ENCODE data around the gene HIP1R. TPM values are rescaled to one million over a fixed set of nuclear protein-coding genes. Genes with fewer than 3 reads are reported as not detected.

Gene HIP1R
- total and polyA plus RNA-seq, 5 donors: 25.0 to 48.7 (median 34.9) TPM

GRCh38 chr12:122856999-122857671, 21.9 kb downstream of the HIP1R start:
- H3K4me1 ChIP-seq (ENCODE audit: control insufficient read depth, insufficient read depth, low read length): peaks cover 8% of the 10 kb centered on the region
- DNase-seq: no peak
- 85% methylated on average over 24 of the region's 24 CpGs for WGBS
- no peak for ATAC-seq
- intact Hi-C loops (cut with DNase I): no loop called here
- H3K9me3 ChIP-seq (ENCODE audit: control insufficient read depth, low read length): no peaks in the 10 kb centered on the region
- H3K4me3 ChIP-seq (ENCODE audit: low read length): no peak overlapping the region
- no peak overlapping the region for H3K27ac ChIP-seq (ENCODE audit: low read length)
- H3K27me3 ChIP-seq (ENCODE audit: control insufficient read depth, insufficient read depth): no peaks in the 10 kb centered on the region

- Histone ChIP-seq H3K4me1 (ENCODE audit: control insufficient read depth, insufficient read depth, low read length) (peaks cover 5% of the 10 kb centered on the region), H3K9me3 (ENCODE audit: control insufficient read depth, low read length) (no peaks in the 10 kb centered on the region), H3K27ac (ENCODE audit: low read length) (no peak overlapping the region), H3K27me3 (ENCODE audit: control insufficient read depth, insufficient read depth) (no peaks in the 10 kb centered on the region), H3K4me3 (ENCODE audit: low read length) (no peak overlapping the region)
- WGBS: 88% methylated on average over 14 of the region's 14 CpGs
- ATAC-seq (no peak), DNase-seq (peak in 2 of 3 donors; percentile 43 to 55)
- intact Hi-C loops (cut with DNase I): loop anchor here in 1 of 4 donors (2.0 kb wide), 1 partner anchor 91 kb away; no protein-coding TSS in a partner anchor
Measured at GRCh38 chr12:122858171-122858570, 22.9 kb downstream of the HIP1R start.

GRCh38 chr12:122858591-122859302, 23.5 kb downstream of the HIP1R start:
- DNase-seq: peak in 2 of 3 donors; percentile 41 to 63
- Histone ChIP-seq H3K9me3 (ENCODE audit: control insufficient read depth, low read length) (no peaks in the 10 kb centered on the region), H3K27ac (ENCODE audit: low read length) (no peak overlapping the region), H3K27me3 (ENCODE audit: control insufficient read depth, insufficient read depth) (no peaks in the 10 kb centered on the region), H3K4me3 (ENCODE audit: low read length) (no peak overlapping the region), H3K4me1 (ENCODE audit: control insufficient read depth, insufficient read depth, low read length) (peaks cover 2% of the 10 kb centered on the region)
- ATAC-seq: no peak
- intact Hi-C loops (cut with DNase I): loop anchor here in 1 of 4 donors (2.0 kb wide), 1 partner anchor 90 kb away; no protein-coding TSS in a partner anchor
- WGBS: 87% methylated on average over 22 of the region's 22 CpGs

GRCh38 chr12:122859303-122860039, 24.2 kb downstream of the HIP1R start:
- peak in 2 of 3 donors; percentile 40 to 62 for DNase-seq
- 80% methylated on average over 26 of the region's 26 CpGs for WGBS
- Histone ChIP-seq H3K4me3 (ENCODE audit: low read length) (no peak overlapping the region), H3K27me3 (ENCODE audit: control insufficient read depth, insufficient read depth) (no peaks in the 10 kb centered on the region), H3K4me1 (ENCODE audit: control insufficient read depth, insufficient read depth, low read length) (no peaks in the 10 kb centered on the region), H3K27ac (ENCODE audit: low read length) (no peak overlapping the region), H3K9me3 (ENCODE audit: control insufficient read depth, low read length) (no peaks in the 10 kb centered on the region)
- intact Hi-C loops (cut with DNase I): loop anchor here (1.0 to 10.0 kb wide), 5 partner anchors 89 to 375 kb away; partner anchors contain the start of genes MPHOSPH9 (in 1 of the 4) and MTRFR (in 1 of the 4)
- peak in 1 of 2 donors; percentile 1 for ATAC-seq

- peak; percentile 65 to 76 for ATAC-seq
- no peaks in the 10 kb centered on the region for H3K4me1 ChIP-seq (ENCODE audit: control insufficient read depth, insufficient read depth, low read length)
- DNase-seq: peak; percentile 88 to 94 (median 94)
Measured at GRCh38 chr12:122860040-122860853, 25.0 kb downstream of the HIP1R start.

GRCh38 chr12:122860854-122861586, 25.8 kb downstream of the HIP1R start:
- 81% methylated on average over 23 of the region's 23 CpGs for WGBS
- peak; percentile 23 to 65 (median 53) for DNase-seq

More at GRCh38 chr12:122860040-122860853, 25.0 kb downstream of the HIP1R start:
- WGBS: 35% methylated on average over 28 of the region's 28 CpGs
- H3K4me3 ChIP-seq (ENCODE audit: low read length): no peak overlapping the region
- H3K27me3 ChIP-seq (ENCODE audit: control insufficient read depth, insufficient read depth): no peaks in the 10 kb centered on the region
- H3K9me3 ChIP-seq (ENCODE audit: control insufficient read depth, low read length): no peaks in the 10 kb centered on the region
- H3K27ac ChIP-seq (ENCODE audit: low read length): no peak overlapping the region
- intact Hi-C loops (cut with DNase I): loop anchor here in 3 of 4 donors (1.0 to 10.0 kb wide), 4 partner anchors 92 to 375 kb away; partner anchors contain the start of genes MPHOSPH9 (in 1 of the 3) and MTRFR (in 1 of the 3)

GRCh38 chr12:122861587-122861970, 26.3 kb downstream of the HIP1R start:
- no peak overlapping the region for H3K27ac ChIP-seq (ENCODE audit: low read length)
- ATAC-seq: no peak
- intact Hi-C loops (cut with DNase I): loop anchor here in 3 of 4 donors (2.0 to 10.0 kb wide), 3 partner anchors 91 to 373 kb away; partner anchors contain the start of genes MPHOSPH9 (in 1 of the 3) and MTRFR (in 1 of the 3)
- no peak overlapping the region for H3K4me3 ChIP-seq (ENCODE audit: low read length)
- H3K4me1 ChIP-seq (ENCODE audit: control insufficient read depth, insufficient read depth, low read length): no peaks in the 10 kb centered on the region
- H3K9me3 ChIP-seq (ENCODE audit: control insufficient read depth, low read length): no peaks in the 10 kb centered on the region
- 68% methylated on average over 5 of the region's 5 CpGs for WGBS
- DNase-seq: peak; percentile 8 to 56 (median 53)
- no peaks in the 10 kb centered on the region for H3K27me3 ChIP-seq (ENCODE audit: control insufficient read depth, insufficient read depth)

More at GRCh38 chr12:122860854-122861586, 25.8 kb downstream of the HIP1R start:
- no peak overlapping the region for H3K27ac ChIP-seq (ENCODE audit: low read length)
- H3K9me3 ChIP-seq (ENCODE audit: control insufficient read depth, low read length): no peaks in the 10 kb centered on the region
- peak in 1 of 2 donors; percentile 0 for ATAC-seq
- intact Hi-C loops (cut with DNase I): loop anchor here in 3 of 4 donors (1.0 to 10.0 kb wide), 4 partner anchors 91 to 374 kb away; partner anchors contain the start of genes MPHOSPH9 (in 1 of the 3) and MTRFR (in 1 of the 3)
- no peaks in the 10 kb centered on the region for H3K4me1 ChIP-seq (ENCODE audit: control insufficient read depth, insufficient read depth, low read length)
- no peaks in the 10 kb centered on the region for H3K27me3 ChIP-seq (ENCODE audit: control insufficient read depth, insufficient read depth)
- H3K4me3 ChIP-seq (ENCODE audit: low read length): no peak overlapping the region

GRCh38 chr12:122862110-122862634, 26.9 kb downstream of the HIP1R start:
- H3K27me3 ChIP-seq (ENCODE audit: control insufficient read depth, insufficient read depth): no peaks in the 10 kb centered on the region
- H3K27ac ChIP-seq (ENCODE audit: low read length): peak overlapping the region; percentile 3
- 55% methylated on average over 20 of the region's 20 CpGs for WGBS
- no peaks in the 10 kb centered on the region for H3K9me3 ChIP-seq (ENCODE audit: control insufficient read depth, low read length)
- peak; percentile 12 to 63 (median 47) for DNase-seq
- no peaks in the 10 kb centered on the region for H3K4me1 ChIP-seq (ENCODE audit: control insufficient read depth, insufficient read depth, low read length)
- no peak overlapping the region for H3K4me3 ChIP-seq (ENCODE audit: low read length)
- no peak for ATAC-seq
- intact Hi-C loops (cut with DNase I): loop anchor here in 2 of 4 donors (5.0 to 10.0 kb wide), 2 partner anchors 90 to 373 kb away; partner anchors contain the start of genes MPHOSPH9 (in 1 of the 2) and MTRFR (in 1 of the 2)
